HG02759 (cell line): ENCODE results near the gene CIAO2B.

ENCODE experiments used
- ATAC-seq: cut with Tn5 transposase; IDR thresholded peaks from one replicate; pipeline ENCODE4 v1.9.1; 2021; ENCODE audit warnings: mild to moderate bottlenecking, moderate library complexity; ENCODE audit not compliant: unreplicated experiment

Gene CIAO2B

GRCh38 chr16:66920924-66921680, 13.1 kb downstream of the CIAO2B start:
- ATAC-seq, result no peak

- ATAC-seq, result no peak
Observed at GRCh38 chr16:66920299-66920590, 14.0 kb downstream of the CIAO2B start.

GRCh38 chr16:66919569-66920298, 14.5 kb downstream of the CIAO2B start:
- ATAC-seq, result no peak

GRCh38 chr16:66918803-66919568, 15.2 kb downstream of the CIAO2B start, which contains the start of gene CDH16:
Gene CDH16, minus strand, starts transcription at chr16:66918885. Its CDS starts 820 bp downstream, at chr16:66918065.
- no peak for ATAC-seq

GRCh38 chr16:66918355-66918754, 15.8 kb downstream of the CIAO2B start:
- ATAC-seq, result no peak

- no peak for ATAC-seq
Observed at GRCh38 chr16:66917741-66918140, 16.5 kb downstream of the CIAO2B start.

- ATAC-seq, result no peak
Observed at GRCh38 chr16:66916518-66916917, 17.7 kb downstream of the CIAO2B start.

GRCh38 chr16:66915041-66915440, 19.2 kb downstream of the CIAO2B start:
- ATAC-seq, result no peak

- no peak for ATAC-seq
Observed at GRCh38 chr16:66914541-66914940, 19.7 kb downstream of the CIAO2B start.

- ATAC-seq, result no peak
Observed at GRCh38 chr16:66913711-66914110, 20.5 kb downstream of the CIAO2B start.

- ATAC-seq, result no peak
Observed at GRCh38 chr16:66913081-66913480, 21.1 kb downstream of the CIAO2B start.

- no peak for ATAC-seq
Observed at GRCh38 chr16:66911801-66912200, 22.4 kb downstream of the CIAO2B start.

- no peak for ATAC-seq
Observed at GRCh38 chr16:66911112-66911511, 23.1 kb downstream of the CIAO2B start.

GRCh38 chr16:66910175-66910940, 23.8 kb downstream of the CIAO2B start:
- no peak for ATAC-seq

GRCh38 chr16:66908762-66909559, 25.2 kb downstream of the CIAO2B start:
- ATAC-seq, result no peak

GRCh38 chr16:66908116-66908515, 26.1 kb downstream of the CIAO2B start:
- ATAC-seq, result no peak

- ATAC-seq, result no peak
Observed at GRCh38 chr16:66906916-66907836, 27.0 kb downstream of the CIAO2B start.

- ATAC-seq, result no peak
Observed at GRCh38 chr16:66905633-66906539, 28.3 kb downstream of the CIAO2B start.
